Midbrain (tissue), 1 donor: ENCODE measurements around the gene TFRC.
"Not testable (repeated sequence)": the region's sequence is repeated elsewhere in the genome, so short reads cannot be mapped to it uniquely, and the experiment has no call there.

ENCODE experiments used
- DNase-seq: peaks from one replicate; lab custom pipeline; 2025; lab: John Stamatoyannopoulos, UW

TFRC gene

DNA sequence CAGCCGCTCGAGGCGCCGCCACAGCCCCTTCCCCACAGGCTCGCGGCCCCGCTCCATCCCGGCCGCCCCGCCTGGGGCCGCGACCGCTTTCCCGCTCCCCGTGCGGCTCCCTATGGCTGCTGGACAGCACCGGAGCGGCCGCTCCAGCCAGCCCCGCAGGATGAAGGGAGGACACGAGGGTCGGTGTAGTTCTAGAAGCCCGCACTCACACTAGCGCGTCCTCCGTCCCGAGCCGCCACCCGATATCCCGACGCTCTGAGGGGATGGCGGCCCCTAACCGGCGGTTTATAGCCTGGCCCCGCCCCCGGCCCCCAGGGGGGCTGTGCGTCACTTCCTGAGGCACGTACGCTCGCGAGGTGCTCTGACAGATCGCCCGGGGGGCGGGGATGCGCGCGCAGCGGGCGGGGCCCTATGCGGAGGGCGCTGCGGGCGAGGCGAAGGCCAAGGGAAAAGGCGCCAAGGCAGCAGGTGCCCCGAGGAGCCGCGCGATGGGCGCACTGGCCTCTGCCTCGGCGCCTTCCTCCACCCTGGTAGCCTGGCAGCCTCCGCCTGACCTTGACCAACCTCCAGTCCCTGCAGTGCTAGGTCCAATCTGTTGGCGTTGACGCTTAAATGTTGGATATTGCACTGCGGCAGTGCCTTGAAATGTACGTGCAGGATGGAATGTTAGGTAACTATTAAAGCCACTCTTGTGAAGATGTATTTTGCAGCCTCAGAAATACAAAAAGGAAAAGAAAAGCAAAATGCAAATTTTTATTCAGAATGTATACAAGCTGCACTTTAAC is at the start of gene TFRC:
Gene TFRC, minus strand, starts transcription at position 257 of the 785 bp plus-strand sequence. CDS start 4,991 bp downstream, outside the sequence.
- peak; percentile 97 for DNase-seq

DNA sequence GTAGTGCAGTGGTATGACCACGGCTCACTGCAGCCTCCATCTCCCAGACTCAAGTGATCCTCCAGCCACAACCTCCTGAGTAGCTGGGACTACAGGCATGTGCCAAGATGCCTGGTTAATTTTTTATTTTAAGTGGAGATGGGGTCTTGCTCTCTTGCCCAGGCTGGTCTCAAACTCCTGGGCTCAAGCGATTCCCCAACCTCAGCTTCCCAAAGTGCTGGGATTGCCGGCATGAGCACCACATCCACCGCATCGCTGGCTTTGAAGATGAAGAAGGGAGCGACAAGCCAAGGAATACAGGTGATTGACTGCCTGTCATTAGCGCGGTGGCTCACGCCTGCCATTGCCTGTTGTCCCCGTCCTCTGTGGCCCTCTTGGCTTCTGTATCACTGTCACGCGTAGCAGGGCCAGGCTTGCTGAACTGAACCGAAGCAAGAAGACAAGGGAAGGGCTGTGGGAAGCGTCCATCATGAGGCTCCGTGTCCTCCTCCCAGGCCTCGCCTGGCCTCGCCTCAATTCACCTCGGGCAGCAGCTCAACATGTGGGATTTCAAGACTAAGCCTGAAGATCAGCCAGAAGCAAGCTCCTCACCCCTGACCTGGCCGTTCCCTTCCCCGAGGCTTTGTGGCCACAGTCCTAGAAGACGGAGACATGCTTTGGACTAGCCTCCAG is 46.4 kb upstream of the TFRC start:
- DNase-seq = no peak

- DNase-seq = no peak
These were observed 45.6 kb upstream of the TFRC start for GRCh38 chr3:196127308-196128040.

- no peak for DNase-seq
These were observed 42.7 kb upstream of the TFRC start for GRCh38 chr3:196124608-196125007.

GRCh38 chr3:196122688-196123046 is 40.8 kb upstream of the TFRC start:
- no peak for DNase-seq

DNA sequence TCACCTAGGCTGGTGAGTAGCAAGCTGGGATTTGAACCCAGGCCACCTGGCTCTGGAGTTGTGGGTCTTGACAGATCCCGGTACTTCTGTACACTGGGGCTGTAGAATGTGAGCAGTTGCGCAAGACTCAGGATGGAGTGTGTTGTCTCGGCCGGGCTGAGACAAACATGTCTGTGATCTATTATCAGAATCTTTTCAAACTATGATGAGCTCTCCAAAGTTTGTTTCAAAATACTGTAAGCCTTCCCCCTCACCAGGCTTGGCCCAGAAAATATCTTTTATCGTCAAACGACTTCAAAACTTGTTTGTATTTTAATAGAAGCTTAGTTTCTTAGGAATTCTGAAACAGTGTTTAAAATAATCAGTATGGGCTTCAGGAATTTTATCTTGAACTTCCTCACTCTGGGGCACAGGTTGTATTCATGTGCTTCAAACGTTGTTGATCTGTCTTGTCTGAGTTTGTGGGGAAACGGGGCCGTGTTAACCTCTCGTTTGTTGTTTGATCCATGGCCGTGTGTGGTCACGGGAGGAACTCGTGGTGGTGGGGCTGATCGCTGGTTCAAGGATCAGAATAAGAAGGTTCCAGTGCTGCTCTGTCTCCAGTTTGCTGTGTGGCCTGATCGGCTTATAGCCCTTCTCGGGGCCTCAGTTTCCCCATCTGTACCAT is 40.3 kb upstream of the TFRC start:
- no peak for DNase-seq

GRCh38 chr3:196121066-196121465 is 39.2 kb upstream of the TFRC start:
- DNase-seq = no peak

GRCh38 chr3:196120291-196120951 is 38.5 kb upstream of the TFRC start:
- DNase-seq = no peak

DNA sequence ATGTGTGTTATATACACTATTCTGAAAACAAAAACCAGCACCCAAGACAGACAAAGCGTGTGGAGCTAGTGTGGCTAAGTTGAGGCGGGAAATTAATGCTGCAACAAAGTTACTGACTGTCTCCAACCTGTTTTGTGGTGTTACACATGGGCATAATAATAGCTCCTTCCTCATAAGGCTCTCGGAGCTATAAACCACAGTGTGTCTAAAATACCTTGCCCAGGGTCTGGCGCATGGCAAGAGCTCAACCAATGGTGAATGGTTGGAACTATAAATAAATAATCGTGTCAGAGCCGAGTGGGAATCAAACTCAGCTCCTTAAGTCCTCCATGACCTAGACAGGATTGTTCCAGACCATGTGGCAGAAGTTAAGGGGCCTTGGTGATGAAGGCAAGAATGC is 35.9 kb upstream of the TFRC start:
- DNase-seq = no peak

DNA sequence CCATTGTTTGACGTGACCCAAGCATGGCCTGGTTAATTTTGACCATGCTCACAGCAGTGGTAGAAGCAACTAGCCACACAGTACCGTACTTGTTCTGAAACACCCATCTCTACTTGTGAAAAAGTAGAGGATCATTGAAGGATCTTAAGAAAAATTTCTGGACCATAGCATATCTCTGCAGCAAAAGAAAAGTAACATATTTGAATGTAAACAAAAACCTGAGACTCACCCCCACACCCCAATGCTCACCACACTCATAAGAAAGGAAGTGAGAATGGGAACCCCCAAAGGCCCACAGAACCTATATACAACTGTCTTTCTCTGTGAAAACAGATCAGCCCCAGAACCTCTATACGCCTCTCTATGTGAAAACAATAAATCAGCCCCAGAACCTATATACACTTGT is 33.8 kb upstream of the TFRC start:
- DNase-seq = no peak

DNA sequence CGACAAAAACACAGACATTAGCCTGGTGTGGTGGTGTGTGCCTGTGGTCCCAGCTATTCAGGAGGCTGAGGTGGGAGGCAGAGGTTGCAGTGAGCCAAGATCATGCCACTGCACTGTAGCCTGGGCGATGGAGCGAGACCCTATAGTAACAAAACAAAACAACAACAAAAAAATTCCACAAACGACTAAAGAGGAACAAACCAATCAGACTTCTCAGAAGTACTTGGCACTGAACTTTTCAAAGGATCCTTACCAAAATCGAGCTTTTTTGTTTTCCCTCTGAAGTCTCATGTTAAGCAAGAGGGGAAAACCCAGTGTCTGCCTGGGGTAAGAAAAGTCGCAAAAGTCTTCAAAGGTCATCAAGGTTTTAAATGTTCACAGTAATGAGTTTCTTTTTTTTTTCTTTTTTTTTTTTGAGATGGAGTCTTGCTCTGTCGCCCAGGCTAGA is 30.1 kb upstream of the TFRC start:
- no peak for DNase-seq

DNA sequence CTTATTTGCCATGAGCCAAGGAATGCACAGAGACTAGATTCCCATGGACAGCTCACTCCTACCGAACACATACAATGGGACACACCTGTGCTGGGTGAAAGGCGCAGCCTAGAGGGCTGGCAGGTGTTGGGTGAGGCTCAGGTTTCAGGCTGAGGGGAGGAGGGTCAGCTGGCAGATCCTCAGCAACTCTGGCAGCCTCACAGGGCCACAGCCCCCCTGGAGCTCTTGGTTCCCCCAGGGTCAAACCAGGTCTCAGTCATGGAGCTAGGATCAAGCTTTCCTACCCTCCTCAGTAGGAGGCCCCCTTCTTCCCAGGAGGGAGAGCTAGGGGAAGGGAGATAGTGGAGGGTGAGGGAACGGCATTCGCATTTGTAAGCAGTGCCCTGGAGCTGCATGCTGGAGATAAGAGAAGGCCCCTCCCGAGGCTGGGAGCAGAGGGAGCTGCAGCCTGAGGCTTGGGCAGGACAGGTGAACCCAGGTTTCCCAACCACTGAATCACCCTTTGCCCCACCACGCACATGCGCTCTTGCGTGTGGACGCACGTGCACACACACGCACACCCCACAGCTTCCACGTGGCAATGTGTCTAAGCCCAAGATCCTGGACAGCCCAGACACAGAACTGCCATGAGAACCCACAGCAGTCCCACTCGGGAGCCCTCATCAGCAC is 26.3 kb upstream of the TFRC start:
- DNase-seq = no peak

DNA sequence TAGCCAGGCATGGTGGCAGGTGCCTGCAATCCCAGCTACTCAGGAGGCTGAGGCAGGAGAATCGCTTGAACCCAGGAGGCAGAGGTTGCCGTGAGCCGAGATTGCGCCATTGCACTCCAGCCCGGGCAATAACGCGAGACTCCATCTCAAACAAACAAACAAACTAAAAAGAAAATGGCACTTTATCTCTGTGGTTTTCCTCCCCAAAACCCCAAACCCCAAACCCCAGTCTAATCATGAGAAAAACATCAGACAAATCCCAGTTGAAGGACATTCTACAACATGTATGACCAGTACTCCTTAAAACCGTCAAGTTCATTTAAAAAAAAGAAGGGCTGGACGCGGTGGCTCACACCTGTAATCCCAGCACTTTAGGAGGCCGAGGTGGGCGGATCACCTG is 22.8 kb upstream of the TFRC start:
- not testable (repeated sequence) for DNase-seq

DNA sequence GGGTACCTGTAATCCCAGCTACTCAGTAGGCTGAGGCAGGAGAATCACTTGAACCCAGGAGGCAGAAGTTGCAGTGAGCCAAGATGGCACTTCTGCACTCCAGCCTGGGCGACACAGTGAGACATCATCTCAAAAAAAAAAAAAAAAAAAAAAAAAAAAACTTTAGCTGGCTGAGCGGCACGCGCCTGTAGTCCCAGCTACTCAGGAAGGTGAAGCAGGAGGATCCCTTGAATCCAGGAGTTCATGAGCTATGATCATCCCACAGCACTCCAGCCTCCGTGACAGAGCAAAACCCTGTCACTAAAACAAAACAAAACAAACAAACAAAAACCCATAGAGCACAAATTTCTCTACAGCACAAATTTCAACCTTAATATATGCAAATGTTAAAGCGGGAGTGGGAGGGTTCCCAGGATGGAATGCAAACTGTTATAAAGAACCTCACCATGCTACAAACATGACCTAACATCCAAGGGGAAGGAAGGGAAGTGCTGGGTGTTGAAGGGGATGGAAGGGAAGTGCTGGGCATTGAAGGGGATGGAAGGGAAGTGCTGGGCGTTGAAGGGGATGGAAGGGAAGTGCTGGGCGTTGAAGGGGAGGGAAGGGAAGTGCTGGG is 16.6 kb upstream of the TFRC start:
- not testable (repeated sequence) for DNase-seq

DNA sequence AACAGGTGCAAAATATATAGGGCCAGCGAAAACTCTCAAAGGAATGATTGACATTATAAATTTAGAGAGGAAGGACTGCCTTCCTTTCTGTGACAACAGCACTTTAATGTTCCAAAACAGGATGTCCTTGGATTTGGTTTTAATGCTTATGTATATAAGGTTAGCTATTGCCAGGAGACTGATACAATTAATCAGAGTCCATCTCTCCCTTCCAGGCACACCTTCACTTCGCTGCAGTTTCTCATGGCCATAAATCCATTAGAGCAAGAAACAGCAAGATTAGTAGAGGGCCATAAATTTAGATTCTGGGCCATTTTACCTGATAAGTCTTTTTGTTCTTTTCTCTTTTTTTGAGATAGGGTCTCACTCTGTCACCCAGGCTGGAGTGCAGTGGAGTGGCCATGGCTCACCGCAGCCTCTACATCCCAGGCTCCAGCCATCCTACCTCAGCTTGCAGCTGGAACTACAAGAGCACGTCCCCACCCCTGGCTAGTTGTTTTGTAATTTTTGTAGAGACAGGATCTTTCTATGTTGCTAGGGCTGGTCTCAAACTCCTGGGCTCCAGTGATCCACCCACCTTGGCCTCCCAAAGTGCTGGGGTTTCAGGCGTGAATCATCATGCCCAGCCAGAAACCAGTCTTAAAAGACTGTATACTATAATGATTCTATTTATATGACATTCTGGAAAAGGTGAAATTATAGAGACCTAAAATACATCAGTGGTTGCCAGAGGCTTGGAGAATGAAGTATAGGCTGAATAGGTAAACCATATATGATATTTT is 15.7 kb upstream of the TFRC start:
- DNase-seq = no peak

DNA sequence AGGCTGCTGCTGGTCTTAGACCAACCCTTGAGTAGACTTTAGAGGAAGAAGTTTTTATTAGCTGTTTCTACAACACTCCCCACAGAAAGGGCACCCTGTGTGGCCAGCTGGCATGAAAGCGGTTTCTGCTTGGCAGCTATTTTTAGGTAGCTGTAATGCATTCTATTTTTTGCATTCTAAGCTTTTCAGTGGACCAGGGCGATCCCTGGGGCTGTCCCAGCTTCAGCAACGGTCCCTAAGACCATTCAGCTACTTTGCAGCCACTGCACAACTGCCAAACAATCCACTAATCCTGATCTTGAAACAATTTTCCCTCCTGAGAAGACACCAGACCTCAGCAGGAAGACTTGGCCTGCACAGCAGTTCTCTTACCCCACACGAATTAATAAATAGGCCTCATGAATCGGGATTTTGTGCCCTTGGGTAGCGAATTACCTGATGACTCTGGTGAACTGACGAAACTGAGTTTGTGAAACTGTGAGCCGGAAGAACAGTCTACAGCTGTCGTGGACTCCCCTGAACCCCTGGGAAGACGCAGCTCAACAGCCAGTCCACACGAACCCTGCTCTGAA is 14.6 kb upstream of the TFRC start:
- DNase-seq = peak; percentile 66

DNA sequence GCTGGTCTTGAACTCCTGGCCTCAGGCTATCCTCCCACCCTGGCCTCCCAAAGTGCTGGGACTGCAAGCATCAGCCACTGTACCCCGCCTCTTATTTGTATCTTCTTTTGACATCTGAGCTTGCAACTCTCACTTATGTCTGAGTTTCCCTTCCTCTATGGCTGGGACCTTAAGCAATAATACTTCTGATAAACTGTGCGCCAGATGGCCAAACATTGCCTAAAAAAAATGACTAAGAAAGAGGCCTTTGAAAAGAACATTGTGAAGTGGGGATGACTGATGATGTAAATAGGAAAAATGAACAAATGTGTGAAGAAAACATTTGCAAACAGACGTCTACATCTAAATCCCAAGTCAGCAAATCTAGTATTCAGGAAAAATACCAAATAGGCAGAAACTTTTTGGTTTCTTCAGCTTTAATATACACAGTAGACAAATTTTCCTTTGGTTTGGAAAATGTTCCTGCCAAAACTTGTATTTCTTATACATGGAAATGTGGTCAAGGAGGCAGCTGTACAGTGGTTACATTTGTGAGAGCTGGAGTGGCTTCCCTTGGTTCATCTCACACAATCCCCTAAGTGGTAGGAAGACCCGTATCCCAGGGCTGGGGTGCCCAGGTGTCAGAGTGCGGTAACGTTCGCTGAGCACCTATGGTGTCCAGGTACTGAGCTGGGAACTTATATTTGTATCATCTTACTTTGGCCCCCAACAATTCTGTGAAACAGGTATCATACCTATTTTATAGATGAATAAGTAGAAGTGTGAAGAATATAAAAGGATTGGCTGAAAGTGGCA is 11.6 kb upstream of the TFRC start:
- no peak for DNase-seq

GRCh38 chr3:196087906-196088305 is 6.0 kb upstream of the TFRC start:
- DNase-seq = no peak

DNA sequence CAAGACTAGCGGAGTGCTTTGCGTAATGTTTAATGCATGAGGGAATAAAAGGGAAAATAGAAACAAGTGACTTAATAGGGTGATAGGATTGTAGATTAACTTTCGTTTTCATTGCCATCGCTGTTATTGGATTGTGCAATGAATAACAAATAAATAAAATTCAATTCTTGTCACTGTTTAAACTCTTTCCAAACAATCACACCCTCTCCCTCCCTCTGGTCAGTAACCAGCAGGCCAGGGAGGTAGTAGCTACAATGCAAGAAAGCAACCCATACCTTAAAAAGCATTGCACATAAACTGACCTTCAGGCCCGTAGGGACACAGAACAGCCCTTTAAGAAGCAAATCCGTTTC is 705 bp upstream of the TFRC start:
- DNase-seq = no peak
